ENCODE data around the gene EHD3. TPM values are rescaled to one million over a fixed set of nuclear protein-coding genes. Genes with fewer than 3 reads are reported as not detected.

The EHD3 gene
- 10 to 100 TPM in 1 of 4 donors, 1 to 10 TPM in 2, under 1 TPM in 1; 0.88 to 20.6 (median 2.1) TPM for total RNA-seq

DNA sequence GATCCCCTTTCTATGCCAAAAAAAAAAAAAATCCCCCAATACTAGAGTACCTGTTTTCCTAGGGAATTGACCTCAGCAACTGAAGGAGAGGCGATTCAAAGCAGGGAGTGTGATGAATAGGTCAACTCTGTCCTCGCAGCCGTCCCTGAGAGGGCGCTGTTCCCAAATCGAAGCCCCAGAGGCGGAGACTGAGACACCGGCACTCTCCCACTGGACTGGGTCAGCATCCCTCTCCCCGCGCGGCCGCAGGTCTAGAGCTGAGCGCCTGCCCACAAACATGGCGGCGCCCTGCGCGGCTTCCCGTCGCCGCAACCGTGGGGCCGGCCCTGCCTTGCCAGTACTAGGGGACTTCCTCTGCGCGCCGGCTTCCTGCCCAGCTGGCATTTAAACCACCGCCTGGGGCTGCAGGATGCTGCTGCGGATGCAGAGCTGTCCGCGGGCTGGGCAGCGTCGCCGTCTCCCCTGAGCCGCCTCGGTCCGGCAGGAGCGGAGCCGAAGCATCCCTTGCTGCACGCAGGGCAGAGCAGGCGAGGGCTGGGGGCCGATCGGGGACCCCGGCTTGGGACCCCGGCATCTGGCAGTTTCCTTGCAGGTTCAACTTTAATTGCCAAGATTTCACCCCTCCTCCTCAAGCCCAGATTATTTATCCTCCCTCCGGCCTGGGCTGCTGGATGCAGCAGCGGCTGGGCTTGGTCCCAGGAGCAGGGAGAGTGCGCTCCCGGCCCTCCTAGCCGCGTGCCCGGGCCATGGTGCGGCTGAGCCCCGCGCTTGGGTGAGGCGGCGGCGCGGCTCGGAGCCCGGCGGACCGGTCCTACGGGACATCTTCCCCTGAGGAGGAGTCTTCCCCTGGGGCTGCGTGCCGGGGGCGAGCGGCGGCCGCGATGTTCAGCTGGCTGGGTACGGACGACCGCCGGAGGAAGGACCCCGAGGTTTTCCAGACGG is at the start of gene EHD3:
Gene EHD3 (plus strand): TSS at position 412 of the 942 bp plus-strand sequence. CDS start 470 bp downstream, at position 882.
- Histone ChIP-seq H3K27me3 (no peaks in the 10 kb centered on the region), H3K36me3 (no peaks in the 10 kb centered on the region), H3K4me3 (peak within 1 kb of the TSS; percentile 61 to 72 (median 62)), H3K27ac (peak within 1 kb of the TSS; percentile 1 to 71 (median 48)), H3K4me1 (peaks cover 0 to 7% (median 4%) of the 10 kb centered on the region in 4 donors), H3K9me3 (no peaks in the 10 kb centered on the region)
- no peak for TF ChIP-seq POLR2A (IDR thresholded peaks at IDR 0.05)
- TF ChIP-seq, protein P1, sequence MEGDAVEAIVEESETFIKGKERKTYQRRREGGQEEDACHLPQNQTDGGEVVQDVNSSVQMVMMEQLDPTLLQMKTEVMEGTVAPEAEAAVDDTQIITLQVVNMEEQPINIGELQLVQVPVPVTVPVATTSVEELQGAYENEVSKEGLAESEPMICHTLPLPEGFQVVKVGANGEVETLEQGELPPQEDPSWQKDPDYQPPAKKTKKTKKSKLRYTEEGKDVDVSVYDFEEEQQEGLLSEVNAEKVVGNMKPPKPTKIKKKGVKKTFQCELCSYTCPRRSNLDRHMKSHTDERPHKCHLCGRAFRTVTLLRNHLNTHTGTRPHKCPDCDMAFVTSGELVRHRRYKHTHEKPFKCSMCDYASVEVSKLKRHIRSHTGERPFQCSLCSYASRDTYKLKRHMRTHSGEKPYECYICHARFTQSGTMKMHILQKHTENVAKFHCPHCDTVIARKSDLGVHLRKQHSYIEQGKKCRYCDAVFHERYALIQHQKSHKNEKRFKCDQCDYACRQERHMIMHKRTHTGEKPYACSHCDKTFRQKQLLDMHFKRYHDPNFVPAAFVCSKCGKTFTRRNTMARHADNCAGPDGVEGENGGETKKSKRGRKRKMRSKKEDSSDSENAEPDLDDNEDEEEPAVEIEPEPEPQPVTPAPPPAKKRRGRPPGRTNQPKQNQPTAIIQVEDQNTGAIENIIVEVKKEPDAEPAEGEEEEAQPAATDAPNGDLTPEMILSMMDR (IDR thresholded peaks at IDR 0.05), result peak in 5 of 6 experiments; percentile 14 to 52 (median 47)
- peak; percentile 78 to 95 (median 90) for DNase-seq

DNA sequence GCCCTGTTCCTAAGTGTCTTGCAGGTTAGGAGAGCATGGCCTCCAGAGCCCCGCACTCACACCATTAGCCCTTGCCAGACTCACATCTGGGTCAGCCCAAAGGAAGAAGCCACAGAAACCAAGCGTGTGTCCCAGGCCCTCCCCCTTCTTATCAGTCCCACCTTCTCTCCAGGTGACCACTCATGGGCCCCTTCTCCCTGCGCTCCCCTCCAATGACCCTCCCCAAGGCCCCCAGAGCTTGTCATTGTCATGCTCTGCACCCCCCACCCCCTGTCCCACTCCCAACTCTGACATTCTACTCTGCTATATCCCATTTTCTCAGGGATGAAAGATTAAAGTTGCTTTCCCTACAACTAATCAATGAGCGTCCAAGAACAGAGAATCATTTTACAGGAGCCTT is 46.8 kb upstream of the EHD3 start:
- no peaks in the 10 kb centered on the region for H3K36me3 ChIP-seq
- H3K27me3 ChIP-seq, result no peaks in the 10 kb centered on the region
- no peak overlapping the region for H3K27ac ChIP-seq
- no peak for DNase-seq
- no peaks in the 10 kb centered on the region for H3K4me1 ChIP-seq
- no peaks in the 10 kb centered on the region for H3K9me3 ChIP-seq
- no peak overlapping the region for H3K4me3 ChIP-seq
- TF ChIP-seq, protein P1 (IDR thresholded peaks at IDR 0.05), result no peak
- TF ChIP-seq POLR2A (IDR thresholded peaks at IDR 0.05), result no peak

DNA sequence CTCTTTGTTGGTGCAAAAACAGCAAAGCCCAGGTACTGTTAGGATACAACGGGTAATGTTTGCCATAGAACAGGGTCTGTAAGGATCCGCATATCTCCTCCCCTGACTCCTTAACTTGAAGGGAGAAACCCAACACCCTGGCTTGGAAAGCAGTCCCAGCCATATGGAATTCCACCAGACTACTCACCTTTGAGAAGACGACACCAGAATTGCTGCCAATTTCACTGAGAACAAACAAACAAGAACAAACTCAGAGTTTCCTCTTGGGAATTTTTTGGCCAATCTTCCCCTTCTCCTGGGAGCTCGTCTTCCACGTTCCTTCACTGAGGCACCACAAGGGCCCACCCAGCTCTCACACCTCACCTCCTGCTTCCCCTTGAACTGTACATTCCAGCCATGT is 45.8 kb upstream of the EHD3 start:
- Histone ChIP-seq H3K4me3 (no peak overlapping the region), H3K4me1 (no peaks in the 10 kb centered on the region), H3K27ac (no peak overlapping the region), H3K36me3 (no peaks in the 10 kb centered on the region), H3K27me3 (no peaks in the 10 kb centered on the region), H3K9me3 (no peaks in the 10 kb centered on the region)
- DNase-seq, result no peak
- TF ChIP-seq, protein P1 (IDR thresholded peaks at IDR 0.05), result no peak
- no peak for TF ChIP-seq POLR2A (IDR thresholded peaks at IDR 0.05)

DNA sequence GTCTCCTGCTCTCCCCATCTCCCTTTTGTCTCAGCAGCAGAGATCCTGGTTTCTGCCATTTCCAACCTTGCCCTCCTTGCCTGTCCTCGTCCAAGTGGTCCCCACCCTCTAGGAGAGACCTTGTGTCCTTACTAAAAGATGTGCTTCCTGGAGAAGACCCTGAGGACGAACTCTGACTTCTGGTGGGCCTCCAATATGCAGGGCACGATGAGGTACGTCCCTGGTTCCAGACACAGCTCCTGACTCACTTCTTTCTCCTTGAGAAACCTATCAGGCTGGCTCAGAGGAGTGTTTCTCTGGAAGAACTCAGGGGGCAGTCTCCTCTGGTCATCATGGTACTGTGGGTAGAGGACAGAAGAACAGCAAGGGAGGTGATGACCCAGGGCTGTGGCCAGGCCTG is 44.8 kb upstream of the EHD3 start:
- Histone ChIP-seq H3K36me3 (no peaks in the 10 kb centered on the region), H3K27ac (no peak overlapping the region), H3K4me1 (no peaks in the 10 kb centered on the region), H3K9me3 (no peaks in the 10 kb centered on the region), H3K27me3 (no peaks in the 10 kb centered on the region), H3K4me3 (no peak overlapping the region)
- TF ChIP-seq, protein P1 (IDR thresholded peaks at IDR 0.05), result no peak
- TF ChIP-seq POLR2A (IDR thresholded peaks at IDR 0.05), result no peak
- no peak for DNase-seq

DNA sequence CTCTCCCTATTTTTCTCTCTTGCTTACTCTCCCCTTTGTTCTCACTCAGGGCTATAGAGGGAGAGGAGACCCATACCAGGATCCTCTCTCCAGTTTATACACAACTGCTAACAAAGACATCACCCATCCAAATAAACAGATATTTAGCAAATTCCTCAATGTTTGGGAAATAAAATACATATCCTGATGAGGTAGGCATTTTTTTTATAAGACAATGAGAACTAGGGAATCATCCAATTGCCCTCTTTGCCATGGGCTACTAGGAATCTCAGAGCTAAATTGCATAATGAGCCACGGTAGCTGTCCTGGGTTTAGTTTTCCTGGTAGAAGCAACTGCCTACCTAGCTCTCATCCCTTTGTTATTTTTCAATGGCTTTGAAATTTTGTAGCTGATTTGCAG is 43.8 kb upstream of the EHD3 start:
- TF ChIP-seq POLR2A (IDR thresholded peaks at IDR 0.05), result no peak
- TF ChIP-seq, protein P1 (IDR thresholded peaks at IDR 0.05), result no peak
- Histone ChIP-seq H3K9me3 (no peaks in the 10 kb centered on the region), H3K27me3 (no peaks in the 10 kb centered on the region), H3K36me3 (no peaks in the 10 kb centered on the region), H3K4me3 (no peak overlapping the region), H3K27ac (no peak overlapping the region), H3K4me1 (no peaks in the 10 kb centered on the region)
- no peak for DNase-seq

All from Peyer's patch (tissue), 4 donors.